ENCODE results near the gene DCST2.

DNA sequence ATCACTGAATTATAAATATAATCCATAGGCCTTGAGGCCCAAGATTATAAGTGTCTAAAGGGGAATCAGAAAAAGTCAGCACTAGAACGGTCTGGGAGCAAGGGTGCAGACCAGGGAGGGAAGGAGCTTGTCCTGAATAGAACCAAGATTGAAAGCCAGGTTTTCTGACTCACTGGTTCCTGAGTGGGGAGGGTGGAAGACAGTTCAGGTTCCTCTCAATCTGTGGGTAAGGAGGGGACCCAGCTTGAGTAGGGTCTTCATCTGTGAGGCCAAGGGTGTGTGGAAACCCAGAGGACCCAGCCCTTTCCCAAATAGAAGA, 39.4 kb downstream of the DCST2 start:
- TF ChIP-seq, protein P1, sequence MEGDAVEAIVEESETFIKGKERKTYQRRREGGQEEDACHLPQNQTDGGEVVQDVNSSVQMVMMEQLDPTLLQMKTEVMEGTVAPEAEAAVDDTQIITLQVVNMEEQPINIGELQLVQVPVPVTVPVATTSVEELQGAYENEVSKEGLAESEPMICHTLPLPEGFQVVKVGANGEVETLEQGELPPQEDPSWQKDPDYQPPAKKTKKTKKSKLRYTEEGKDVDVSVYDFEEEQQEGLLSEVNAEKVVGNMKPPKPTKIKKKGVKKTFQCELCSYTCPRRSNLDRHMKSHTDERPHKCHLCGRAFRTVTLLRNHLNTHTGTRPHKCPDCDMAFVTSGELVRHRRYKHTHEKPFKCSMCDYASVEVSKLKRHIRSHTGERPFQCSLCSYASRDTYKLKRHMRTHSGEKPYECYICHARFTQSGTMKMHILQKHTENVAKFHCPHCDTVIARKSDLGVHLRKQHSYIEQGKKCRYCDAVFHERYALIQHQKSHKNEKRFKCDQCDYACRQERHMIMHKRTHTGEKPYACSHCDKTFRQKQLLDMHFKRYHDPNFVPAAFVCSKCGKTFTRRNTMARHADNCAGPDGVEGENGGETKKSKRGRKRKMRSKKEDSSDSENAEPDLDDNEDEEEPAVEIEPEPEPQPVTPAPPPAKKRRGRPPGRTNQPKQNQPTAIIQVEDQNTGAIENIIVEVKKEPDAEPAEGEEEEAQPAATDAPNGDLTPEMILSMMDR (IDR thresholded peaks at IDR 0.05): no peak
- no peak for TF ChIP-seq EP300 (IDR thresholded peaks at IDR 0.05)

All from sigmoid colon (tissue), 4 donors.